SU-DHL-6 (cell line): ENCODE measurements around the gene KCNJ15.

ENCODE experiments used
- H2AFZ ChIP-seq: fragments of 200-600 bp; sonication (generic); 2 replicates; pipeline ENCODE4 v1.6.1; 2014; ENCODE audit warnings: low read depth, mild to moderate bottlenecking, moderate library complexity, mixed read lengths, antibody characterized with exemption, low read length; ENCODE audit not compliant: severe bottlenecking
- H3F3A ChIP-seq: fragments of 200-600 bp; shearing (Covaris generic); 2 replicates; pipeline ENCODE4 v1.6.0; 2016; ENCODE audit warnings: antibody characterized with exemption, mild to moderate bottlenecking; ENCODE audit not compliant: insufficient read depth
- H3K27ac ChIP-seq: fragments of 200-600 bp; sonication (generic); 2 replicates; pipeline ENCODE4 v1.5.1; 2016; ENCODE audit warnings: low read depth, mild to moderate bottlenecking, low read length, moderate library complexity, mixed read lengths
- H3K27me3 ChIP-seq: fragments of 200-600 bp; sonication (generic), shearing (Covaris generic); 2 replicates; pipeline ENCODE4 v1.6.0; 2014; ENCODE audit warnings: mild to moderate bottlenecking, low read length
- H3K36me3 ChIP-seq: fragments of 200-600 bp; sonication (generic); 2 replicates; pipeline ENCODE4 v1.6.1; 2014; ENCODE audit warnings: mild to moderate bottlenecking, low read length, mixed read lengths
- H3K4me2 ChIP-seq: fragments of 300-600, 200-600 bp; shearing (Covaris generic), sonication (generic); 2 replicates; pipeline ENCODE4 v1.6.0; 2014; ENCODE audit warnings: low read length, low read depth, mild to moderate bottlenecking; ENCODE audit not compliant: poor library complexity, severe bottlenecking
- H3K4me3 ChIP-seq: fragments of 200-600 bp; sonication (generic); 2 replicates; pipeline ENCODE4 v1.5.1; 2014; ENCODE audit warnings: antibody characterized with exemption, low read length, mild to moderate bottlenecking, mixed read lengths; ENCODE audit not compliant: insufficient read depth, poor library complexity, severe bottlenecking
- H3K79me2 ChIP-seq: fragments of 200-600 bp; sonication (generic); 2 replicates; pipeline ENCODE4 v1.6.1; 2014; ENCODE audit warnings: mild to moderate bottlenecking, low read length, moderate library complexity; ENCODE audit not compliant: insufficient read depth
- H3K9ac ChIP-seq: fragments of 200-600 bp; sonication (generic); 2 replicates; pipeline ENCODE4 v1.7.0; 2014; ENCODE audit warnings: mild to moderate bottlenecking, low read length
- H3K9me2 ChIP-seq: fragments of 200-600 bp; sonication (generic); replicated peaks from 2 replicates; pipeline ENCODE4 v1.6.1; 2014; ENCODE audit warnings: low read length; ENCODE audit not compliant: insufficient read depth
- H3K9me3 ChIP-seq: fragments of 200-600 bp; sonication (generic); 2 replicates; pipeline ENCODE4 v1.6.1; 2014; ENCODE audit warnings: low read length, mixed read lengths; ENCODE audit not compliant: insufficient read depth
- H4K20me1 ChIP-seq: fragments of 200-600 bp; sonication (generic); 2 replicates; pipeline ENCODE4 v1.6.1; 2014; ENCODE audit warnings: low read depth, mild to moderate bottlenecking, antibody characterized with exemption, low read length, moderate library complexity, mixed read lengths
- EZH2phosphoT487 ChIP-seq: fragments of 200-600 bp; sonication (generic), shearing (Covaris generic); conservative IDR thresholded peaks from 2 replicates; pipeline ENCODE4 v1.6.1; 2018; ENCODE audit warnings: mild to moderate bottlenecking, antibody characterized with exemption, low read length, moderate library complexity, mixed read lengths
- TF ChIP-seq, protein P1 (sequence below): fragments of 200-600 bp; sonication (generic); IDR thresholded peaks from one replicate; pipeline ENCODE4 v1.5.1; 2017; ENCODE audit warnings: antibody characterized with exemption, mild to moderate bottlenecking, low read length, moderate library complexity; ENCODE audit not compliant: insufficient read depth, poor library complexity, severe bottlenecking

KCNJ15 gene

DNA sequence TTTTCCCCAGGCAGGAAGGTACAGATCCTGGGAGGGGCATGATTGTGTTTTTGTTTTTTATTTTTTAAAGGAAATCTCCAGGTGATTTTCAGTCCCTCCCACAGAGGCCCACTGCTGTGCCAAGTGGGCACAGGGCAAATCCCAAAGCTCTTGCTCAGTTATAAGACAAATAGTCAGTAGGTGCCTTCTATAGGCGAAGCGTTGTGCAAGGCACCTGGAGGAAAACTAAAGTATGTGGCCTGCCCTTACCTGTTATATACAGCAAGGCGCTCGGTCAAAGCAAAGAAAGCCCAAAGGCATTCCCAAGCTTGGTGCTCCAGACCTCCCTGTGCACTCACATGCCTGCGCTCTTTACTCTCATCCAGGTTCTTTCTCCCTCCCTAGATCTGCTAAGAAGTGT, 81.0 kb downstream of the KCNJ15 start:
- no peak for TF ChIP-seq EZH2phosphoT487
- TF ChIP-seq, protein P1, sequence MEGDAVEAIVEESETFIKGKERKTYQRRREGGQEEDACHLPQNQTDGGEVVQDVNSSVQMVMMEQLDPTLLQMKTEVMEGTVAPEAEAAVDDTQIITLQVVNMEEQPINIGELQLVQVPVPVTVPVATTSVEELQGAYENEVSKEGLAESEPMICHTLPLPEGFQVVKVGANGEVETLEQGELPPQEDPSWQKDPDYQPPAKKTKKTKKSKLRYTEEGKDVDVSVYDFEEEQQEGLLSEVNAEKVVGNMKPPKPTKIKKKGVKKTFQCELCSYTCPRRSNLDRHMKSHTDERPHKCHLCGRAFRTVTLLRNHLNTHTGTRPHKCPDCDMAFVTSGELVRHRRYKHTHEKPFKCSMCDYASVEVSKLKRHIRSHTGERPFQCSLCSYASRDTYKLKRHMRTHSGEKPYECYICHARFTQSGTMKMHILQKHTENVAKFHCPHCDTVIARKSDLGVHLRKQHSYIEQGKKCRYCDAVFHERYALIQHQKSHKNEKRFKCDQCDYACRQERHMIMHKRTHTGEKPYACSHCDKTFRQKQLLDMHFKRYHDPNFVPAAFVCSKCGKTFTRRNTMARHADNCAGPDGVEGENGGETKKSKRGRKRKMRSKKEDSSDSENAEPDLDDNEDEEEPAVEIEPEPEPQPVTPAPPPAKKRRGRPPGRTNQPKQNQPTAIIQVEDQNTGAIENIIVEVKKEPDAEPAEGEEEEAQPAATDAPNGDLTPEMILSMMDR, result no peak
- no peak overlapping the region for H3K4me2 ChIP-seq
- H3K9me3 ChIP-seq, result no peaks in the 10 kb centered on the region
- H3K9me2 ChIP-seq, result no peaks in the 10 kb centered on the region
- H3K4me3 ChIP-seq, result no peak overlapping the region
- H3K9ac ChIP-seq, result no peak overlapping the region
- H3K79me2 ChIP-seq, result no peaks in the 10 kb centered on the region
- no peak overlapping the region for H3K27ac ChIP-seq
- H4K20me1 ChIP-seq, result no peaks in the 10 kb centered on the region
- no peak overlapping the region for H2AFZ ChIP-seq
- no peaks in the 10 kb centered on the region for H3K27me3 ChIP-seq
- no peaks in the 10 kb centered on the region for H3K36me3 ChIP-seq
- no peaks in the 10 kb centered on the region for H3F3A ChIP-seq

DNA sequence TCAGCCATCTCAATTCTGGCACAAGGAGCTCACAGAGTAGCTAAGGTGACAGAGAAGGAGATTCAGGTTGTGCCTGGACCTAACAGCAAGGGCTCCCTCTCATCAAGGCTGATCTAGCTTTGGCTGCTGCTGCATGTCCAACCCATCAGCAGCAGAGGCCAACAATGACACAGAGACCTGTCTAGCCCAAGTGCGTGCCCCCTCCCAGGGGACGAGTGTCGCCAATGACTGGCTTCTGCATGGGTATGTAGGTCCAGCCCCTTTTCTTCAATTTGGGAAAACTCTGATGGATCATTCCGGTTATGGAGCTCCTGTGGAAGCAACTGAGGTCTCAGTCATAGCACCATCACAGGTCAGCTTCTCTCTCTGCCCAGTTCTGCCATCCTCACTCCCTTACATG, 83.3 kb downstream of the KCNJ15 start:
- no peak overlapping the region for H3K4me3 ChIP-seq
- H3K4me2 ChIP-seq, result no peak overlapping the region
- no peaks in the 10 kb centered on the region for H3K79me2 ChIP-seq
- H3K36me3 ChIP-seq, result no peaks in the 10 kb centered on the region
- no peak overlapping the region for H3K9ac ChIP-seq
- TF ChIP-seq, protein P1, result no peak
- no peak for TF ChIP-seq EZH2phosphoT487
- no peaks in the 10 kb centered on the region for H3F3A ChIP-seq
- no peaks in the 10 kb centered on the region for H3K9me2 ChIP-seq
- no peaks in the 10 kb centered on the region for H4K20me1 ChIP-seq
- H2AFZ ChIP-seq, result no peak overlapping the region
- H3K27ac ChIP-seq, result no peak overlapping the region
- H3K9me3 ChIP-seq, result no peaks in the 10 kb centered on the region
- H3K27me3 ChIP-seq, result no peaks in the 10 kb centered on the region

DNA sequence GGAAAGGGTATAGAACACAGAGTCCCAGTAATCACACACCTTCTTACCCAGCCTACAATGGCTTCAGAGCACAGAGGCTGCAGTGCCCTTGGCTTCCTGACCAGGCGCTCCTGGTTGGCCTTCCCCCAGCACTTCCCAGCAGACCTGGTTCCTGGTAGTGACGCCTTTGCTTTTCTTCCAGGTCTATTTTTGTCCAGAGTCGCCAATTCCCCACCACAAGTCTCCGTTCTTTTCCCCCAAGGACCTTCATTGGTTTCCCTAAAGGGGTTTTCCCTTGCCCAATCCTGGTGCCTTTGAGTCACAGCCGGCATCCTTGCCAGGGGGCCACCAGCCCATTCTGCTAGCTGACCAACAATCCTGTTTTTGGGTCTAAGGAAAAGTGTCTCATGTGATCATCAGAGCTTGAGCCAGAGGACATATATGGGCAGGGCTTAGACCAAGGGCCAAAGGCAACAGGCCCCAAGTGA, 84.8 kb downstream of the KCNJ15 start:
- TF ChIP-seq, protein P1, result no peak
- TF ChIP-seq EZH2phosphoT487, result no peak
- H2AFZ ChIP-seq, result no peak overlapping the region
- H4K20me1 ChIP-seq, result no peaks in the 10 kb centered on the region
- H3K9me2 ChIP-seq, result no peaks in the 10 kb centered on the region
- no peak overlapping the region for H3K27ac ChIP-seq
- H3K27me3 ChIP-seq, result no peaks in the 10 kb centered on the region
- no peaks in the 10 kb centered on the region for H3F3A ChIP-seq
- no peak overlapping the region for H3K9ac ChIP-seq
- H3K9me3 ChIP-seq, result no peaks in the 10 kb centered on the region
- H3K4me3 ChIP-seq, result no peak overlapping the region
- H3K79me2 ChIP-seq, result no peaks in the 10 kb centered on the region
- H3K36me3 ChIP-seq, result no peaks in the 10 kb centered on the region
- H3K4me2 ChIP-seq, result no peak overlapping the region

DNA sequence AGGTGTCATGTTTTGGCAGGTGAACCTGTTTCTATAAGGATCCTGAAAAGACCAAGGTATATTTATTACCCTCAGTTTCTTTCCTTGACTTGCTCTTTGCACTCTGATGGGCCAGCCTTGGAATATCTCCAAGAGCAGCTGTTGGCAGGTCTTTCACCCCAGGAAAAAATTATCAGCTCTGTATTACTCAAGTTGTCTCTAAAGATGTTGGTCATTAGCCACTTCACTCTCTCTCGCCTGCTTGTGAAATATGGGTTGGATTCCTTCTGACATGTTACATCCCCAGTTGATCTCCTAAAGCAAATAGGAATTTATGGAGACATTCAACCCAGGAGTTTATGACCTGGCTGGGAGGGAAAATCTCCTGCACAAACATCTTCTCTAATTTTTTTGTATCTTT, 85.9 kb downstream of the KCNJ15 start:
- Histone ChIP-seq H3K4me3 (no peak overlapping the region), H4K20me1 (no peaks in the 10 kb centered on the region), H3K9ac (no peak overlapping the region), H3K36me3 (no peaks in the 10 kb centered on the region), H3K79me2 (no peaks in the 10 kb centered on the region), H3F3A (no peaks in the 10 kb centered on the region), H3K4me2 (no peak overlapping the region), H3K27me3 (no peaks in the 10 kb centered on the region), H3K27ac (no peak overlapping the region), H3K9me3 (no peaks in the 10 kb centered on the region), H2AFZ (no peak overlapping the region), H3K9me2 (no peaks in the 10 kb centered on the region)
- TF ChIP-seq, protein P1, result no peak
- no peak for TF ChIP-seq EZH2phosphoT487
